ENCODE data around the gene NABP2. TPM values are rescaled to one million over a fixed set of nuclear protein-coding genes. Genes with fewer than 3 reads are reported as not detected.

NABP2 gene
- total RNA-seq, 1 experiment from 2014 or later: 67.5 TPM

GRCh38 chr12:56252649-56253048 is 28.5 kb downstream of the NABP2 start:
- POLR2A ChIA-PET (ENCODE audit: low non-redundant PET): interaction anchor here (0.6 kb wide), 1 partner anchor 90 kb away, joined by 4 read pairs; no protein-coding TSS in a partner anchor
- no peak overlapping the region for H3K4me3 ChIP-seq (ENCODE audit: low read depth, low read length, poor library complexity, severe bottlenecking)
- H3K27me3 ChIP-seq (replicated peaks; ENCODE audit: insufficient read depth, low read depth, low read length, poor library complexity): no peaks in the 10 kb centered on the region
- H3K36me3 ChIP-seq (ENCODE audit: insufficient read depth, low read length, poor library complexity, severe bottlenecking): peaks cover 81% of the 10 kb centered on the region
- intact Hi-C loops (cut with micrococcal nuclease; ENCODE audit: unreplicated experiment): no loop called here
- CTCF ChIA-PET: no interaction called here
- H3K9me3 ChIP-seq (ENCODE audit: low read depth, low read length, poor library complexity, severe bottlenecking): no peaks in the 10 kb centered on the region
- BruUV-seq (replicated peaks): no TSS peak
- no peak overlapping the region for H3K27ac ChIP-seq (ENCODE audit: low read depth, low read length, poor library complexity, severe bottlenecking)
- no peak for TF ChIP-seq EZH2 (IDR thresholded peaks at IDR 0.05; ENCODE audit: borderline replicate concordance, low read depth, low read length, poor library complexity, severe bottlenecking)
- no peak for TF ChIP-seq CTCF (conservative IDR thresholded peaks at IDR 0.05; ENCODE audit: low read depth, low read length)
- DNase-seq (ENCODE audit: low spot score): no peak
- peaks cover 15% of the 10 kb centered on the region for H3K4me1 ChIP-seq (ENCODE audit: insufficient read depth, low read length, poor library complexity, severe bottlenecking)

- intact Hi-C loops (cut with micrococcal nuclease; ENCODE audit: unreplicated experiment): no loop called here
- CTCF ChIA-PET: no interaction called here
- H3K36me3 ChIP-seq (ENCODE audit: insufficient read depth, low read length, poor library complexity, severe bottlenecking): peaks cover 77% of the 10 kb centered on the region
- H3K4me1 ChIP-seq (ENCODE audit: insufficient read depth, low read length, poor library complexity, severe bottlenecking): peaks cover 15% of the 10 kb centered on the region
- DNase-seq (ENCODE audit: low spot score): no peak
- no peak overlapping the region for H3K27ac ChIP-seq (ENCODE audit: low read depth, low read length, poor library complexity, severe bottlenecking)
- H3K9me3 ChIP-seq (ENCODE audit: low read depth, low read length, poor library complexity, severe bottlenecking): no peaks in the 10 kb centered on the region
- POLR2A ChIA-PET (ENCODE audit: low non-redundant PET): no interaction called here
- TF ChIP-seq CTCF (conservative IDR thresholded peaks at IDR 0.05; ENCODE audit: low read depth, low read length) (no peak), EZH2 (IDR thresholded peaks at IDR 0.05; ENCODE audit: borderline replicate concordance, low read depth, low read length, poor library complexity, severe bottlenecking) (no peak)
- no peaks in the 10 kb centered on the region for H3K27me3 ChIP-seq (replicated peaks; ENCODE audit: insufficient read depth, low read depth, low read length, poor library complexity)
- BruUV-seq (replicated peaks): no TSS peak
- H3K4me3 ChIP-seq (ENCODE audit: low read depth, low read length, poor library complexity, severe bottlenecking): no peak overlapping the region
Observed at GRCh38 chr12:56253091-56253490, 28.9 kb downstream of the NABP2 start.

- intact Hi-C loops (cut with micrococcal nuclease; ENCODE audit: unreplicated experiment): loop anchor here (5.0 kb wide), 1 partner anchor 33 kb away; the partner anchor contains the start of genes NABP2 and RNF41
- Histone ChIP-seq H3K27me3 (replicated peaks; ENCODE audit: insufficient read depth, low read depth, low read length, poor library complexity) (no peaks in the 10 kb centered on the region), H3K4me3 (ENCODE audit: low read depth, low read length, poor library complexity, severe bottlenecking) (no peak overlapping the region), H3K4me1 (ENCODE audit: insufficient read depth, low read length, poor library complexity, severe bottlenecking) (peaks cover 20% of the 10 kb centered on the region), H3K27ac (ENCODE audit: low read depth, low read length, poor library complexity, severe bottlenecking) (no peak overlapping the region), H3K9me3 (ENCODE audit: low read depth, low read length, poor library complexity, severe bottlenecking) (no peaks in the 10 kb centered on the region), H3K36me3 (ENCODE audit: insufficient read depth, low read length, poor library complexity, severe bottlenecking) (peaks cover 63% of the 10 kb centered on the region)
- CTCF ChIA-PET: no interaction called here
- TF ChIP-seq CTCF (conservative IDR thresholded peaks at IDR 0.05; ENCODE audit: low read depth, low read length): no peak
- no peak for TF ChIP-seq EZH2 (IDR thresholded peaks at IDR 0.05; ENCODE audit: borderline replicate concordance, low read depth, low read length, poor library complexity, severe bottlenecking)
- POLR2A ChIA-PET (ENCODE audit: low non-redundant PET): no interaction called here
- BruUV-seq (replicated peaks): no TSS peak
- no peak for DNase-seq (ENCODE audit: low spot score)
Observed at GRCh38 chr12:56255671-56256070, 31.5 kb downstream of the NABP2 start.

Data from A673 (cell line).